Natural killer cell (primary cell): ENCODE results near the gene CBX7. TPM values are rescaled to one million over a fixed set of nuclear protein-coding genes. Genes with fewer than 3 reads are reported as not detected.
A peak's percentile ranks its signal among the peaks of the same experiment; 100 is the strongest.
"Not testable (repeated sequence)": the region's sequence is repeated elsewhere in the genome, so short reads cannot be mapped to it uniquely, and the experiment has no call there.

ENCODE experiments used
- ATAC-seq, 3 donors: fragments of 150-1000 bp in 2 of 3; fragments of 200-7000 bp in 1 of 3; cut with Tn5 transposase; 1 replicate in 1 of 3; 2 replicates in 2 of 3; pipeline ENCODE4 v1.10.0; 2021; ENCODE audit warnings: mild to moderate bottlenecking in 2 of 3, moderate library complexity in 2 of 3
- DNase-seq, 2 donors: peaks; one replicate each; pipeline versions ENCODE4 v3.0.0 to v3.0.0-alpha.2; 2013 to 2021; ENCODE audit warnings: mixed read lengths in 1 of 2
- H3K27ac ChIP-seq: one replicate; pipeline ENCODE4 v1.5.1; 2013; ENCODE audit warnings: mild to moderate bottlenecking, low read length
- H3K27me3 ChIP-seq: one replicate; pipeline ENCODE4 v1.6.1; 2013; ENCODE audit warnings: low read length; ENCODE audit not compliant: control insufficient read depth, insufficient read depth
- H3K36me3 ChIP-seq: one replicate; pipeline ENCODE4 v1.6.1; 2013; ENCODE audit warnings: low read length; ENCODE audit not compliant: control insufficient read depth, insufficient read depth
- H3K4me1 ChIP-seq: one replicate; pipeline ENCODE4 v1.6.1; 2013; ENCODE audit warnings: low read length; ENCODE audit not compliant: control insufficient read depth, insufficient read depth
- H3K4me3 ChIP-seq: one replicate; pipeline ENCODE4 v1.5.1; 2013; ENCODE audit warnings: low read length
- H3K9me3 ChIP-seq: one replicate; pipeline ENCODE4 v1.6.1; 2013; ENCODE audit warnings: low read length; ENCODE audit not compliant: control insufficient read depth, insufficient read depth
- H3K27ac Mint-ChIP-seq, 2 donors: one replicate each; pipeline ENCODE4 v1.8.0; 2022; ENCODE audit warnings: mild to moderate bottlenecking in 2 of 2, mixed read lengths in 2 of 2, moderate library complexity in 1 of 2
- H3K27me3 Mint-ChIP-seq, 2 donors: one replicate each; pipeline ENCODE4 v1.8.0; 2022; ENCODE audit warnings: low read depth in 2 of 2, mixed read lengths in 2 of 2
- H3K36me3 Mint-ChIP-seq: one replicate; pipeline ENCODE4 v1.8.0; 2022; ENCODE audit warnings: mixed read lengths
- H3K4me1 Mint-ChIP-seq, 2 donors: one replicate each; pipeline ENCODE4 v1.8.0; 2022; ENCODE audit warnings: mixed read lengths in 2 of 2
- H3K4me3 Mint-ChIP-seq: one replicate; pipeline ENCODE4 v1.8.0; 2022; ENCODE audit warnings: mild to moderate bottlenecking, moderate library complexity, mixed read lengths
- H3K9me3 Mint-ChIP-seq, 2 donors: one replicate each; pipeline ENCODE4 v1.8.0; 2022; ENCODE audit warnings: mixed read lengths in 2 of 2
- WGBS: methylation state at CpG from one replicate; pipeline ENCODE4 v1.1.7; 2013; ENCODE audit warnings: missing lambda C conversion rate; ENCODE audit not compliant: insufficient coverage; 5-methylcytosine and 5-hydroxymethylcytosine counted together
- intact Hi-C: fragments of 100-400 bp; cut with micrococcal nuclease; formaldehyde crosslinking; loops from one replicate; pipeline ENCODE4 v1.14.2; 2022
- total RNA-seq, 4 donors: library from RNA; stranded (reverse); fragments of 120-200 nt in 1 of 4; gene quantifications; one replicate each; pipeline versions ENCODE4 v1.2.3 to v1.2.4, GENCODE V29; 2013 to 2022
- TF ChIP-seq, protein P1 (sequence below): fragments of 200-600 bp; IDR thresholded peaks from one replicate; pipeline ENCODE4 v1.8.0; 2022; ENCODE audit warnings: antibody characterized with exemption

The CBX7 gene
- total RNA-seq, 3 donors from 2014 or later (not counting 1 experiment from before 2014, with no cell fraction given) = 49.6 to 52.9 (median 50.0) TPM

DNA sequence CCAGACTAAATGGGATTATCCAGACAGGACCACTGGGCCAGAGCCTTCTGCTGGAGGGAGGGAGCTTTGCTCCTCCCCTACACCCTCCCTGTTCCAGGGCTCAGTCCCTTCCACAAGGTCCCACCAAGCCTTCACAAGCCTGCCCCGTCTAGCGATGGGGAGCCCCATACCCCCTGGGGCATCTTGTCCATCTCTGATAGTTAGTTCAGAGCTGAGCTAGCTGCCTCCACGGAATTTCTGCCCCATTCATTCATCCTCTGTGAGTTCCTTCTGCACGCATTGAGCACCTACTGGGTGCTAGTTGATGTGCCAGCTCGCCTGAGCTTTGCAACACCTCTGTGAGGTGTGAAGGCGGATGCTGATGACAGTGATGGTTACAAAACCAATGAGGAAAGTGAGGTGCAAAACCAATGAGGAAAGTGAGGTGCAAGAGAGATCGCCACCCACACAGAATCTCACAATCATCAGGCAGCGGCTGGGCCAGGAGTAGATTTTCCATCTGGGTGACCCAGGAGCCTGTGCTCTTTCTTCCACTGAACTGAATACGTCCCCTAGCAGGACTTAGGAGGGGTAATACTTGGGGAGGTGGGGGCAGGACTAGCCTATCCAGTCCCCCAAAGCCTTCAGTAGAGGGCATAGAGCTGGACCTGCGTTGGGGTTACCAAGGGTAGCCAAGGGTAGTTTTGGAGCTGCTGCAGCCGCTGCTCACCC is 21.5 kb upstream of the CBX7 start:
- Mint-ChIP-seq H3K27ac (peak overlapping the region; percentile 96 to 98), H3K27me3 (peaks cover 0 to 8% of the 10 kb centered on the region in 2 donors), H3K36me3 (no peaks in the 10 kb centered on the region), H3K9me3 (no peaks in the 10 kb centered on the region), H3K4me1 (peaks cover 52 to 82% of the 10 kb centered on the region in 2 donors), H3K4me3 (peak overlapping the region; percentile 84)
- no peaks in the 10 kb centered on the region for H3K9me3 ChIP-seq
- peak overlapping the region; percentile 37 for H3K4me3 ChIP-seq
- 16% methylated on average over 11 of the region's 11 CpGs for WGBS
- peaks cover 79% of the 10 kb centered on the region for H3K4me1 ChIP-seq
- TF ChIP-seq, protein P1, sequence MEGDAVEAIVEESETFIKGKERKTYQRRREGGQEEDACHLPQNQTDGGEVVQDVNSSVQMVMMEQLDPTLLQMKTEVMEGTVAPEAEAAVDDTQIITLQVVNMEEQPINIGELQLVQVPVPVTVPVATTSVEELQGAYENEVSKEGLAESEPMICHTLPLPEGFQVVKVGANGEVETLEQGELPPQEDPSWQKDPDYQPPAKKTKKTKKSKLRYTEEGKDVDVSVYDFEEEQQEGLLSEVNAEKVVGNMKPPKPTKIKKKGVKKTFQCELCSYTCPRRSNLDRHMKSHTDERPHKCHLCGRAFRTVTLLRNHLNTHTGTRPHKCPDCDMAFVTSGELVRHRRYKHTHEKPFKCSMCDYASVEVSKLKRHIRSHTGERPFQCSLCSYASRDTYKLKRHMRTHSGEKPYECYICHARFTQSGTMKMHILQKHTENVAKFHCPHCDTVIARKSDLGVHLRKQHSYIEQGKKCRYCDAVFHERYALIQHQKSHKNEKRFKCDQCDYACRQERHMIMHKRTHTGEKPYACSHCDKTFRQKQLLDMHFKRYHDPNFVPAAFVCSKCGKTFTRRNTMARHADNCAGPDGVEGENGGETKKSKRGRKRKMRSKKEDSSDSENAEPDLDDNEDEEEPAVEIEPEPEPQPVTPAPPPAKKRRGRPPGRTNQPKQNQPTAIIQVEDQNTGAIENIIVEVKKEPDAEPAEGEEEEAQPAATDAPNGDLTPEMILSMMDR = no peak
- ATAC-seq (peak; percentile 69 to 82 (median 82)), DNase-seq (peak; percentile 72 to 86)
- H3K36me3 ChIP-seq = no peaks in the 10 kb centered on the region
- intact Hi-C loops = loop anchor here (1.0 to 10.0 kb wide), 5 partner anchors 33 to 871 kb away; partner anchors contain the start of gene RPL3
- no peaks in the 10 kb centered on the region for H3K27me3 ChIP-seq
- H3K27ac ChIP-seq = peak overlapping the region; percentile 99

DNA sequence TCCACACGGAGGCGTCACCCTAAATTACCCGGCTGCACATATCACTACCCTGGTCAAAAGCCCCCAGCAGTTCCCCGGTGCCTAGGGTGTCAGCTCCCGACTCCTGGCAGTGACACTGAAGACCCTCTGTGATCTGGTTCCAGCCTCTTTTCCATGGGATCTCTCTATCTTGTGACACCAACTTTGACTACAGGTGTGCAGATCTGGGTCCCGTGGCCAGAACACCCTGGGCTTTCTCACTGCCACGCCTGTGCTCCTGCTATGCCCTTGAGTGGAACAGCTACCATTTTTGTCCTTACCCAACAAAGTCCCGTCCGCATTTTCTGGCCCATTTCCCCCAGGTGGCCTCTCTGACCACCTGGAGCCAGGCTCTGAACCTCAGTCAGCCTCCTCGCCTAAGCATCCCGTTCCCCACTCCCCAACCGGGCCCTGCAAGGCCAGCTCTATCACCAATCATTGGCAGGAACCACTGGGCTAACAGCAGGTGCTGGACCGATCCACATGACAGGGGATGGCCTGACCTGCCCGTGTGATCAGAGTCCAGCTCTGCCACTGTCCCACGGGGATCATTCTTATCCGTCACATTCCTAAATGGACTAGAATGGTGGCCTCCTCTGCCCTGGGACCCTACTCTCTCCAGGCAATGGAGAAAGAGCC is 20.7 kb upstream of the CBX7 start:
- Mint-ChIP-seq H3K27ac (peak overlapping the region; percentile 96 to 98), H3K4me3 (peak overlapping the region; percentile 84), H3K9me3 (no peaks in the 10 kb centered on the region), H3K27me3 (peaks cover 0 to 6% of the 10 kb centered on the region in 2 donors), H3K36me3 (no peaks in the 10 kb centered on the region), H3K4me1 (peaks cover 44 to 74% of the 10 kb centered on the region in 2 donors)
- H3K27me3 ChIP-seq = no peaks in the 10 kb centered on the region
- no peaks in the 10 kb centered on the region for H3K36me3 ChIP-seq
- no peaks in the 10 kb centered on the region for H3K9me3 ChIP-seq
- 91% methylated on average over 16 of the region's 16 CpGs for WGBS
- ATAC-seq = no peak
- peak overlapping the region; percentile 15 for H3K27ac ChIP-seq
- intact Hi-C loops = loop anchor here (5.0 to 10.0 kb wide), 2 partner anchors 34 to 872 kb away; no protein-coding TSS in a partner anchor
- no peak for DNase-seq
- no peak overlapping the region for H3K4me3 ChIP-seq
- TF ChIP-seq, protein P1 = no peak
- H3K4me1 ChIP-seq = peaks cover 73% of the 10 kb centered on the region

DNA sequence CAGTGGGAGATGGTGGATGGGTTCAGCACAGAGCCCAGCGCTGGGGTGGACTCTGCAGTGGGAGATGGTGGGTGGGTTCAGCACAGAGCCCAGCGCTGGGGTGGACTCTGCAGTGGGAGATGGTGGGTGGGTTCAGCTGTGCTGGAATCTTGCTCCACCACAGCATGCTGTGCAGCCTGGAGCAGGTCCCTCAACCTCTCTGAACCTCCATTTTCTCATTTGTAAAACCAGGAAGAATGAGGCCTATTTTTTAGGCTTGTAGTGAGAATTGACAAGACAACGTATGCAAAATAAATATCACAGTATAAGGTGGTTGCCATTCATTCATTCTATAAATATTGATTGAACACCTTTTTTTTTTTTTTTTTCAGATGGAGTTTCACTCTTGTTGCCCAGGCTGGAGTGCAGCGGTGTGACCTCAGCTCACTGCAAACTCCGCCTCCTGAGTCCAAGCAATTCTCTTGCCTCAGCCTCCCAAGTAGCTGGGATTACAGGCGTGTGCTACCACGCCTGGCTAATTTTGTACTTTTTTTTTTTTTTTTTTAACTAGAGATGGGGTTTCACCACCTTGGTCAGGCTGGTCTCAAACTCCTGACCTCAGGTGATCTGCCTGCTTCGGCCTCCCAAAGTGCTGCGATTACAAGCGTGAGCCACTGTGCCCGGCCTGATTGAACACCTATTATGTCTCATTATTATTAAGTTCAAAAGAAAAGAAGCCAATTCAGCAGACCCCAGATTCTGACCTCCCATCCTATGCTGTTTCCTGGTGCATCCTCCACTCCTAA is 20.0 kb upstream of the CBX7 start:
- H3K36me3 Mint-ChIP-seq, H3K4me3 ChIP-seq, H3K27me3 ChIP-seq, H3K36me3 ChIP-seq, DNase-seq, H3K9me3 ChIP-seq, H3K27ac ChIP-seq, H3K27me3 Mint-ChIP-seq, H3K9me3 Mint-ChIP-seq, ATAC-seq: not testable (repeated sequence)
- Mint-ChIP-seq H3K4me1 (peaks cover 37 to 67% of the 10 kb centered on the region in 2 donors), H3K27ac (peak overlapping the region; percentile 96 to 98), H3K4me3 (peak overlapping the region; percentile 84)
- WGBS = 52% methylated on average over 10 of the region's 11 CpGs
- intact Hi-C loops = loop anchor here (5.0 to 10.0 kb wide), 2 partner anchors 35 to 872 kb away; no protein-coding TSS in a partner anchor
- H3K4me1 ChIP-seq = peaks cover 65% of the 10 kb centered on the region
